Esophagus squamous epithelium (tissue), 5 donors: ENCODE data around the gene KREMEN1. TPM values are rescaled to one million over a fixed set of nuclear protein-coding genes. Genes with fewer than 3 reads are reported as not detected.

Experiments
- DNase-seq: peaks from one replicate; lab custom pipeline; 2025; lab: John Stamatoyannopoulos, UW
- H3K27ac ChIP-seq, 4 donors: fragments of 200-600 bp; sonication (generic); one replicate each; pipeline ENCODE4 v1.5.1; 2016 to 2019; ENCODE audit warnings: mild to moderate bottlenecking in 1 of 4
- H3K27me3 ChIP-seq, 4 donors: fragments of 200-600 bp; sonication (generic); 1 replicate in 3 of 4; 2 replicates in 1 of 4; pipeline versions ENCODE4 v1.5.1 to v1.6.0; 2017 to 2021; ENCODE audit warnings: antibody characterized with exemption in 1 of 4
- H3K36me3 ChIP-seq, 3 donors: fragments of 200-600 bp; sonication (generic); one replicate each; pipeline ENCODE4 v1.5.1; 2016 to 2019
- H3K4me1 ChIP-seq, 3 donors: fragments of 200-600 bp; sonication (generic); one replicate each; pipeline ENCODE4 v1.5.1; 2017 to 2019
- H3K4me3 ChIP-seq, 4 donors: fragments of 200-600 bp; sonication (generic); 1 replicate in 3 of 4; 2 replicates in 1 of 4; pipeline ENCODE4 v1.5.1; 2016 to 2019; ENCODE audit warnings: mild to moderate bottlenecking in 2 of 4, moderate library complexity in 1 of 4
- H3K9me3 ChIP-seq, 3 donors: fragments of 200-600 bp; sonication (generic); one replicate each; pipeline ENCODE4 v1.5.1; 2016 to 2019
- CTCF ChIP-seq, 6 experiments: fragments of 450-650 bp in 4 of 6; fragments of 200-600 bp in 2 of 6; sonication (generic) in 2 of 6; IDR thresholded peaks; one replicate each; pipeline ENCODE4 v1.5.1; 2016 to 2019; ENCODE audit warnings: antibody characterized with exemption in 6 of 6, mild to moderate bottlenecking in 4 of 6, moderate library complexity in 4 of 6
- POLR2A ChIP-seq, 4 donors: fragments of 450-650 bp; IDR thresholded peaks; one replicate each; pipeline ENCODE4 v1.6.1; 2017; ENCODE audit warnings: antibody characterized with exemption in 4 of 4, mild to moderate bottlenecking in 4 of 4, moderate library complexity in 3 of 4
- WGBS, 2 donors: methylation state at CpG; one replicate each; pipeline ENCODE4 v1.1.5; 2018; 5-methylcytosine and 5-hydroxymethylcytosine counted together
- intact Hi-C: fragments of 100-400 bp; cut with DNase I; formaldehyde crosslinking; loops from one replicate; pipeline ENCODE4 v1.15.0; 2022
- total RNA-seq, 4 donors: library from RNA; depleted of rRNA; stranded (reverse); fragments of >200 nt; gene quantifications; one replicate each; pipeline ENCODE4 v1.1.0, GENCODE V29; 2016
- donor health status: DM: yes; HTN: yes; CAD: no.

KREMEN1 gene
- total RNA-seq, 4 donors from 2014 or later: 34.3 to 64.8 (median 47.7) TPM

GRCh38 chr22:29112121-29112520, 39.3 kb downstream of the KREMEN1 start:
- TF ChIP-seq POLR2A (IDR thresholded peaks at IDR 0.05): no peak
- TF ChIP-seq CTCF (IDR thresholded peaks at IDR 0.05): no peak
- WGBS, 2 donors: 90 to 92% methylated on average over 3 of the region's 3 CpGs
- peaks cover 0 to 23% (median 0%) of the 10 kb centered on the region in 3 donors for H3K4me1 ChIP-seq
- H3K4me3 ChIP-seq: no peak overlapping the region
- intact Hi-C loops: no loop called here
- H3K9me3 ChIP-seq: no peaks in the 10 kb centered on the region
- peak overlapping the region in 2 of 4 donors; percentile 28 to 36 for H3K27ac ChIP-seq
- DNase-seq: no peak
- peaks cover 0 to 44% (median 0%) of the 10 kb centered on the region in 3 donors for H3K36me3 ChIP-seq
- no peaks in the 10 kb centered on the region for H3K27me3 ChIP-seq

GRCh38 chr22:29112681-29113080, 39.8 kb downstream of the KREMEN1 start:
- peaks cover 0 to 41% (median 0%) of the 10 kb centered on the region in 3 donors for H3K36me3 ChIP-seq
- intact Hi-C loops: no loop called here
- H3K4me3 ChIP-seq: no peak overlapping the region
- H3K9me3 ChIP-seq: no peaks in the 10 kb centered on the region
- peak overlapping the region in 2 of 4 donors; percentile 36 to 51 for H3K27ac ChIP-seq
- H3K27me3 ChIP-seq: no peaks in the 10 kb centered on the region
- 79 to 82% methylated on average over 7 of the region's 7 CpGs for WGBS, 2 donors
- H3K4me1 ChIP-seq: peaks cover 0 to 23% (median 0%) of the 10 kb centered on the region in 3 donors
- TF ChIP-seq CTCF (IDR thresholded peaks at IDR 0.05): no peak
- no peak for TF ChIP-seq POLR2A (IDR thresholded peaks at IDR 0.05)
- no peak for DNase-seq

- TF ChIP-seq CTCF (IDR thresholded peaks at IDR 0.05) (no peak), POLR2A (IDR thresholded peaks at IDR 0.05) (no peak)
- Histone ChIP-seq H3K36me3 (peaks cover 0 to 40% (median 0%) of the 10 kb centered on the region in 3 donors), H3K27ac (peak overlapping the region in 2 of 4 donors; percentile 36 to 51), H3K27me3 (no peaks in the 10 kb centered on the region), H3K9me3 (no peaks in the 10 kb centered on the region), H3K4me3 (no peak overlapping the region), H3K4me1 (peaks cover 0 to 19% (median 0%) of the 10 kb centered on the region in 3 donors)
- WGBS, 2 donors: 77 to 80% methylated on average over 4 of the region's 4 CpGs
- intact Hi-C loops: no loop called here
- no peak for DNase-seq
These were observed 40.5 kb downstream of the KREMEN1 start for GRCh38 chr22:29113319-29113718.

- peaks cover 0 to 31% (median 0%) of the 10 kb centered on the region in 3 donors for H3K36me3 ChIP-seq
- no peaks in the 10 kb centered on the region for H3K27me3 ChIP-seq
- H3K4me1 ChIP-seq: peaks cover 0 to 16% (median 0%) of the 10 kb centered on the region in 3 donors
- no peak for DNase-seq
- no peak overlapping the region for H3K27ac ChIP-seq
- no peaks in the 10 kb centered on the region for H3K9me3 ChIP-seq
- 72 to 86% methylated on average over 4 of the region's 4 CpGs for WGBS, 2 donors
- intact Hi-C loops: no loop called here
- H3K4me3 ChIP-seq: no peak overlapping the region
- no peak for TF ChIP-seq CTCF (IDR thresholded peaks at IDR 0.05)
- no peak for TF ChIP-seq POLR2A (IDR thresholded peaks at IDR 0.05)
These were observed 41.6 kb downstream of the KREMEN1 start for GRCh38 chr22:29114392-29114791.

- Histone ChIP-seq H3K9me3 (no peaks in the 10 kb centered on the region), H3K4me1 (peaks cover 0 to 20% (median 2%) of the 10 kb centered on the region in 3 donors), H3K4me3 (no peak overlapping the region), H3K27me3 (no peaks in the 10 kb centered on the region), H3K36me3 (peaks cover 0 to 17% (median 0%) of the 10 kb centered on the region in 3 donors), H3K27ac (no peak overlapping the region)
- TF ChIP-seq CTCF (IDR thresholded peaks at IDR 0.05) (no peak), POLR2A (IDR thresholded peaks at IDR 0.05) (no peak)
- WGBS, 2 donors: 69 to 72% methylated on average over 2 of the region's 2 CpGs
- DNase-seq: no peak
- intact Hi-C loops: no loop called here
These were observed 43.0 kb downstream of the KREMEN1 start for GRCh38 chr22:29115682-29116288.
